ENCODE data around the gene ACOX2.

ACOX2 gene

GRCh38 chr3:58566398-58567250 is 29.6 kb upstream of the ACOX2 start:
- no peak for DNase-seq (ENCODE audit: low read depth)

GRCh38 chr3:58565621-58566397 is 28.8 kb upstream of the ACOX2 start:
- DNase-seq (ENCODE audit: low read depth) = no peak

GRCh38 chr3:58564456-58565160 is 27.6 kb upstream of the ACOX2 start:
- DNase-seq (ENCODE audit: low read depth) = no peak

GRCh38 chr3:58564054-58564453 is 27.1 kb upstream of the ACOX2 start:
- DNase-seq (ENCODE audit: low read depth) = no peak

GRCh38 chr3:58563386-58564035 is 26.5 kb upstream of the ACOX2 start:
- no peak for DNase-seq (ENCODE audit: low read depth)

- no peak for DNase-seq (ENCODE audit: low read depth)
Observed at GRCh38 chr3:58562498-58562897, 25.5 kb upstream of the ACOX2 start.

GRCh38 chr3:58560771-58561311 is 23.9 kb upstream of the ACOX2 start:
- no peak for DNase-seq (ENCODE audit: low read depth)

- DNase-seq (ENCODE audit: low read depth) = no peak
Observed at GRCh38 chr3:58559586-58559985, 22.6 kb upstream of the ACOX2 start.

- no peak for DNase-seq (ENCODE audit: low read depth)
Observed at GRCh38 chr3:58557491-58557890, 20.5 kb upstream of the ACOX2 start.

GRCh38 chr3:58556761-58557221 is 19.8 kb upstream of the ACOX2 start:
- no peak for DNase-seq (ENCODE audit: low read depth)

- DNase-seq (ENCODE audit: low read depth) = no peak
Observed at GRCh38 chr3:58556001-58556400, 19.0 kb upstream of the ACOX2 start.

- DNase-seq (ENCODE audit: low read depth) = no peak
Observed at GRCh38 chr3:58555203-58555602, 18.2 kb upstream of the ACOX2 start.

GRCh38 chr3:58553003-58553402 is 16.0 kb upstream of the ACOX2 start:
- DNase-seq (ENCODE audit: low read depth) = no peak

GRCh38 chr3:58551636-58552180 is 14.7 kb upstream of the ACOX2 start:
- no peak for DNase-seq (ENCODE audit: low read depth)

- DNase-seq (ENCODE audit: low read depth) = no peak
Observed at GRCh38 chr3:58544541-58544940, 7.6 kb upstream of the ACOX2 start.

- no peak for DNase-seq (ENCODE audit: low read depth)
Observed at GRCh38 chr3:58540176-58540858, 3.3 kb upstream of the ACOX2 start.

GRCh38 chr3:58539626-58540025 is 2.6 kb upstream of the ACOX2 start:
- no peak for DNase-seq (ENCODE audit: low read depth)

GRCh38 chr3:58537412-58538301 is 667 bp upstream of the ACOX2 start:
- no peak for DNase-seq (ENCODE audit: low read depth)

GRCh38 chr3:58535531-58536500 is 1.2 kb downstream of the ACOX2 start:
- no peak for DNase-seq (ENCODE audit: low read depth)

All from CMK (cell line).